ENCODE measurements around the gene ASB14.

GRCh38 chr3:57230006-57230405, 62.5 kb downstream of the ASB14 start:
- no peak for TF ChIP-seq CTCF (IDR thresholded peaks at IDR 0.05)
- no peak for TF ChIP-seq POLR2A (IDR thresholded peaks at IDR 0.05)
